ENCODE measurements around the gene TEX14.

GRCh38 chr17:58688521-58688920 is 3.3 kb downstream of the TEX14 start:
- TF ChIP-seq CTCF (IDR thresholded peaks at IDR 0.05) = no peak
- no peak for TF ChIP-seq POLR2A (IDR thresholded peaks at IDR 0.05)

Data from heart left ventricle (tissue), 13 donors.